GM15510 (cell line): ENCODE data around the gene DOCK2.

Experiments used
- POLR2A ChIP-seq: IDR thresholded peaks from 3 replicates; pipeline ENCODE4 v1.6.1; 2011; ENCODE audit warnings: borderline replicate concordance; ENCODE audit not compliant: insufficient read length; ENCODE audit errors: extremely low read depth

DOCK2 gene

GRCh38 chr5:169861433-169861832, 224.4 kb downstream of the DOCK2 start:
- no peak for TF ChIP-seq POLR2A

- TF ChIP-seq POLR2A: no peak
Observed at GRCh38 chr5:169861934-169862333, 224.9 kb downstream of the DOCK2 start.

GRCh38 chr5:169862391-169862811, 225.3 kb downstream of the DOCK2 start:
- no peak for TF ChIP-seq POLR2A

GRCh38 chr5:169864483-169864882, 227.4 kb downstream of the DOCK2 start:
- TF ChIP-seq POLR2A: no peak

- no peak for TF ChIP-seq POLR2A
Observed at GRCh38 chr5:169867347-169867746, 230.3 kb downstream of the DOCK2 start.

- TF ChIP-seq POLR2A: no peak
Observed at GRCh38 chr5:169869066-169869465, 232.0 kb downstream of the DOCK2 start.

- TF ChIP-seq POLR2A: no peak
Observed at GRCh38 chr5:169870211-169870610, 233.1 kb downstream of the DOCK2 start.

GRCh38 chr5:169871826-169872490, 234.9 kb downstream of the DOCK2 start:
- TF ChIP-seq POLR2A: no peak

- TF ChIP-seq POLR2A: no peak
Observed at GRCh38 chr5:169873642-169874041, 236.6 kb downstream of the DOCK2 start.

GRCh38 chr5:169874621-169875020, 237.5 kb downstream of the DOCK2 start:
- TF ChIP-seq POLR2A: no peak

GRCh38 chr5:169875091-169875728, 238.1 kb downstream of the DOCK2 start:
- no peak for TF ChIP-seq POLR2A

GRCh38 chr5:169875731-169876130, 238.7 kb downstream of the DOCK2 start:
- TF ChIP-seq POLR2A: no peak

GRCh38 chr5:169876386-169876785, 239.3 kb downstream of the DOCK2 start:
- TF ChIP-seq POLR2A: no peak

- TF ChIP-seq POLR2A: no peak
Observed at GRCh38 chr5:169880012-169880663, 243.1 kb downstream of the DOCK2 start.

- no peak for TF ChIP-seq POLR2A
Observed at GRCh38 chr5:169880785-169881184, 243.7 kb downstream of the DOCK2 start.
